ENCODE measurements around the gene C3orf80. TPM values are rescaled to one million over a fixed set of nuclear protein-coding genes. Genes with fewer than 3 reads are reported as not detected.

The C3orf80 gene
- total and polyA plus RNA-seq, 8 donors, result 0.29 to 1.9 (median 0.73) TPM; not detected in 3

DNA sequence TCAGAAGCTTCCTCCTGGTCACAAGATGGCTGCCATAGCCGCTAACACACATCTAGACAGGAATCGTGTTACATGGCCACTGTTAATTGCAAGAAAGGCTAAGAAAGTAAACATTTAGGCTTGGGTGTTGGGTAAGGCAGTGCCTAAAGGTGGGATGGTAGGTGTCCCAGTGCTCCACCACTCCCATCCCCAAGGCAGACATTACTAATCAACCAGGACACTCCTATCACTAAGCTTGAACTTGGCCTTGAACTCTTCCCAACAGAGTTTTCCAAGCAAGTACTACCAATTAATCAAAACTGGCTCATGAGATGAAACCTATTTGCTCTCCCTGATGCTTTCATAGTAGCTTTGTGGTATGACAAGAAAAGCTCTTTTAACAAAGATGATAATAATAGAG lies 37.9 kb upstream of the C3orf80 start:
- intact Hi-C loops (cut with DNase I; ENCODE audit: low total_unique reads), result no loop called here
- 70 to 100% (median 95%) methylated on average over 2 of the region's 2 CpGs for WGBS, 5 donors
- H3K27ac ChIP-seq, result peak overlapping the region; percentile 67 to 83 (median 71)

GRCh38 chr3:160192310-160193029 lies 32.8 kb upstream of the C3orf80 start:
- no peak for DNase-seq
- no peaks in the 10 kb centered on the region for H3K9me3 ChIP-seq
- peaks cover 0 to 8% (median 7%) of the 10 kb centered on the region in 4 donors for H3K4me1 ChIP-seq
- no peak for TF ChIP-seq EP300 (IDR thresholded peaks at IDR 0.05)
- TF ChIP-seq POLR2AphosphoS5 (IDR thresholded peaks at IDR 0.05), result no peak
- no peak for TF ChIP-seq POLR2A (IDR thresholded peaks at IDR 0.05)
- TF ChIP-seq, protein P1, sequence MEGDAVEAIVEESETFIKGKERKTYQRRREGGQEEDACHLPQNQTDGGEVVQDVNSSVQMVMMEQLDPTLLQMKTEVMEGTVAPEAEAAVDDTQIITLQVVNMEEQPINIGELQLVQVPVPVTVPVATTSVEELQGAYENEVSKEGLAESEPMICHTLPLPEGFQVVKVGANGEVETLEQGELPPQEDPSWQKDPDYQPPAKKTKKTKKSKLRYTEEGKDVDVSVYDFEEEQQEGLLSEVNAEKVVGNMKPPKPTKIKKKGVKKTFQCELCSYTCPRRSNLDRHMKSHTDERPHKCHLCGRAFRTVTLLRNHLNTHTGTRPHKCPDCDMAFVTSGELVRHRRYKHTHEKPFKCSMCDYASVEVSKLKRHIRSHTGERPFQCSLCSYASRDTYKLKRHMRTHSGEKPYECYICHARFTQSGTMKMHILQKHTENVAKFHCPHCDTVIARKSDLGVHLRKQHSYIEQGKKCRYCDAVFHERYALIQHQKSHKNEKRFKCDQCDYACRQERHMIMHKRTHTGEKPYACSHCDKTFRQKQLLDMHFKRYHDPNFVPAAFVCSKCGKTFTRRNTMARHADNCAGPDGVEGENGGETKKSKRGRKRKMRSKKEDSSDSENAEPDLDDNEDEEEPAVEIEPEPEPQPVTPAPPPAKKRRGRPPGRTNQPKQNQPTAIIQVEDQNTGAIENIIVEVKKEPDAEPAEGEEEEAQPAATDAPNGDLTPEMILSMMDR (IDR thresholded peaks at IDR 0.05), result no peak
- WGBS, 5 donors, result 86 to 100% (median 92%) methylated on average over 1 of the region's 1 CpG
- H3K27ac ChIP-seq, result no peak overlapping the region
- intact Hi-C loops (cut with DNase I; ENCODE audit: low total_unique reads), result no loop called here
- no peaks in the 10 kb centered on the region for H3K36me3 ChIP-seq
- H3K4me3 ChIP-seq, result no peak overlapping the region
- no peaks in the 10 kb centered on the region for H3K27me3 ChIP-seq

More for the DNA sequence above, 37.9 kb upstream of the C3orf80 start:
- no peak overlapping the region for H3K4me3 ChIP-seq
- peaks cover 23 to 34% (median 24%) of the 10 kb centered on the region in 4 donors for H3K4me1 ChIP-seq
- no peaks in the 10 kb centered on the region for H3K36me3 ChIP-seq
- no peak for DNase-seq
- H3K9me3 ChIP-seq, result no peaks in the 10 kb centered on the region
- TF ChIP-seq EP300 (IDR thresholded peaks at IDR 0.05), result no peak
- no peak for TF ChIP-seq POLR2A (IDR thresholded peaks at IDR 0.05)
- TF ChIP-seq, protein P1 (IDR thresholded peaks at IDR 0.05), result no peak
- no peak for TF ChIP-seq POLR2AphosphoS5 (IDR thresholded peaks at IDR 0.05)
- H3K27me3 ChIP-seq, result no peaks in the 10 kb centered on the region

GRCh38 chr3:160193644-160194192 lies 31.5 kb upstream of the C3orf80 start:
- peaks cover 0 to 8% (median 7%) of the 10 kb centered on the region in 4 donors for H3K4me1 ChIP-seq
- H3K4me3 ChIP-seq, result no peak overlapping the region
- no peak for DNase-seq
- no peaks in the 10 kb centered on the region for H3K36me3 ChIP-seq
- 76 to 86% (median 81%) methylated on average over 6 of the region's 6 CpGs for WGBS, 5 donors
- no peaks in the 10 kb centered on the region for H3K27me3 ChIP-seq
- no peak overlapping the region for H3K27ac ChIP-seq
- H3K9me3 ChIP-seq, result no peaks in the 10 kb centered on the region
- intact Hi-C loops (cut with DNase I; ENCODE audit: low total_unique reads), result no loop called here
- TF ChIP-seq POLR2AphosphoS5 (IDR thresholded peaks at IDR 0.05), result no peak
- TF ChIP-seq POLR2A (IDR thresholded peaks at IDR 0.05), result no peak
- no peak for TF ChIP-seq EP300 (IDR thresholded peaks at IDR 0.05)
- TF ChIP-seq, protein P1 (IDR thresholded peaks at IDR 0.05), result no peak

GRCh38 chr3:160194438-160194837 lies 30.8 kb upstream of the C3orf80 start:
- H3K9me3 ChIP-seq, result no peaks in the 10 kb centered on the region
- peaks cover 0 to 8% (median 7%) of the 10 kb centered on the region in 4 donors for H3K4me1 ChIP-seq
- no peak overlapping the region for H3K4me3 ChIP-seq
- no peaks in the 10 kb centered on the region for H3K27me3 ChIP-seq
- no peaks in the 10 kb centered on the region for H3K36me3 ChIP-seq
- 91 to 99% (median 93%) methylated on average over 1 of the region's 1 CpG for WGBS, 5 donors
- intact Hi-C loops (cut with DNase I; ENCODE audit: low total_unique reads), result no loop called here
- no peak overlapping the region for H3K27ac ChIP-seq
- no peak for DNase-seq
- TF ChIP-seq, protein P1 (IDR thresholded peaks at IDR 0.05), result no peak
- TF ChIP-seq POLR2A (IDR thresholded peaks at IDR 0.05) (no peak), POLR2AphosphoS5 (IDR thresholded peaks at IDR 0.05) (no peak), EP300 (IDR thresholded peaks at IDR 0.05) (no peak)
